ENCODE results near the gene GLT6D1. TPM values are rescaled to one million over a fixed set of nuclear protein-coding genes. Genes with fewer than 3 reads are reported as not detected.

GLT6D1 gene
- total RNA-seq, 4 donors from 2014 or later: not detected

GRCh38 chr9:135613946-135614805, 25.2 kb downstream of the GLT6D1 start:
- no peak for TF ChIP-seq CTCF (IDR thresholded peaks at IDR 0.05)
- no peak for TF ChIP-seq POLR2AphosphoS5 (IDR thresholded peaks at IDR 0.05)
- TF ChIP-seq POLR2A (IDR thresholded peaks at IDR 0.05): no peak
- no peak for TF ChIP-seq EP300 (IDR thresholded peaks at IDR 0.05)
- no peaks in the 10 kb centered on the region for H3K9me3 ChIP-seq
- no peaks in the 10 kb centered on the region for H3K4me1 ChIP-seq
- 68% methylated on average over 8 of the region's 34 CpGs for WGBS
- DNase-seq (ENCODE audit: low spot score in 2 of 2): peak in 1 of 2 donors; percentile 49
- no peak overlapping the region for H3K27ac ChIP-seq
- peaks cover 70% of the 10 kb centered on the region for H3K27me3 ChIP-seq
- H3K4me3 ChIP-seq: no peak overlapping the region
- H3K36me3 ChIP-seq: no peaks in the 10 kb centered on the region

GRCh38 chr9:135612981-135613910, 26.1 kb downstream of the GLT6D1 start:
- Histone ChIP-seq H3K27me3 (peaks cover 67% of the 10 kb centered on the region), H3K36me3 (no peaks in the 10 kb centered on the region), H3K27ac (no peak overlapping the region), H3K4me1 (no peaks in the 10 kb centered on the region), H3K4me3 (no peak overlapping the region), H3K9me3 (no peaks in the 10 kb centered on the region)
- WGBS: 60% methylated on average over 17 of the region's 24 CpGs
- DNase-seq (ENCODE audit: low spot score in 2 of 2): peak in 1 of 2 donors; percentile 59
- TF ChIP-seq CTCF (IDR thresholded peaks at IDR 0.05) (no peak), EP300 (IDR thresholded peaks at IDR 0.05) (no peak), POLR2A (IDR thresholded peaks at IDR 0.05) (no peak), POLR2AphosphoS5 (IDR thresholded peaks at IDR 0.05) (no peak)

- no peaks in the 10 kb centered on the region for H3K4me1 ChIP-seq
- no peak overlapping the region for H3K27ac ChIP-seq
- no peak overlapping the region for H3K4me3 ChIP-seq
- 88% methylated on average over 6 of the region's 8 CpGs for WGBS
- no peaks in the 10 kb centered on the region for H3K36me3 ChIP-seq
- no peaks in the 10 kb centered on the region for H3K9me3 ChIP-seq
- peaks cover 63% of the 10 kb centered on the region for H3K27me3 ChIP-seq
- DNase-seq (ENCODE audit: low spot score in 2 of 2): peak; percentile 58 to 69
- no peak for TF ChIP-seq EP300 (IDR thresholded peaks at IDR 0.05)
- TF ChIP-seq CTCF (IDR thresholded peaks at IDR 0.05): no peak
- no peak for TF ChIP-seq POLR2A (IDR thresholded peaks at IDR 0.05)
- TF ChIP-seq POLR2AphosphoS5 (IDR thresholded peaks at IDR 0.05): no peak
Observed at GRCh38 chr9:135612437-135612836, 26.9 kb downstream of the GLT6D1 start.

- H3K36me3 ChIP-seq: no peaks in the 10 kb centered on the region
- peaks cover 57% of the 10 kb centered on the region for H3K27me3 ChIP-seq
- no peak for DNase-seq (ENCODE audit: low spot score in 2 of 2)
- H3K9me3 ChIP-seq: no peaks in the 10 kb centered on the region
- H3K27ac ChIP-seq: no peak overlapping the region
- 14% methylated on average over 4 of the region's 4 CpGs for WGBS
- H3K4me3 ChIP-seq: no peak overlapping the region
- no peaks in the 10 kb centered on the region for H3K4me1 ChIP-seq
- TF ChIP-seq CTCF (IDR thresholded peaks at IDR 0.05): no peak
- TF ChIP-seq POLR2AphosphoS5 (IDR thresholded peaks at IDR 0.05): no peak
- no peak for TF ChIP-seq POLR2A (IDR thresholded peaks at IDR 0.05)
Observed at GRCh38 chr9:135611875-135612209, 27.5 kb downstream of the GLT6D1 start.

All from suprapubic skin (tissue), 4 donors.